GM19372 (cell line): Measurements from ENCODE around the gene OR6C65.
"Not testable (repeated sequence)": the region's sequence is repeated elsewhere in the genome, so short reads cannot be mapped to it uniquely, and the experiment has no call there.

Experiments
- ATAC-seq: cut with Tn5 transposase; IDR thresholded peaks from one replicate; pipeline ENCODE4 v1.9.1; 2021; ENCODE audit warnings: mild to moderate bottlenecking, low read depth, moderate library complexity; ENCODE audit not compliant: unreplicated experiment

The OR6C65 gene

GRCh38 chr12:55400229-55400628 lies at the start of gene OR6C65:
TSS of gene OR6C65 (plus strand) at chr12:55400529. CDS start at chr12:55400529, 0 bp downstream.
- no peak for ATAC-seq

DNA sequence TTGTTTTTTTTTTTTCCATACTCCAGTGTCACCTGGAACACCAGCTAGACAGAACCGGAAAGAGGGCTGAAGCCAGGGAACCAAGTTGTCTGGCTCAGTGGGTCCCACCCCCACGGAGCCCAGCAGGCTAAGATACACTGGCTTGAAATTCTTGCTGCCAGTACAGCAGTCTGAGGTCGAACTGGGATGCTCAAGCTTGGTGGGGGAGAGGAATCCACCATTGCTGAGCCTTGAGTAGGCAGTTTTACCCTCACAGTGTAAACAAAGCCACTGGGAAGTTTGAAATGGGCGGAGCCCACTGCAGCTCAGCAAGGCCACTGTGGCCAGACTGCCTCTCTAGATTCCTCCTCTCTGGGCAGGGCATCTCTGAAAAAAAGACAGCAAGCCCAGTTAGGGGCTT lies 45.0 kb upstream of the OR6C65 start:
- ATAC-seq = not testable (repeated sequence)

DNA sequence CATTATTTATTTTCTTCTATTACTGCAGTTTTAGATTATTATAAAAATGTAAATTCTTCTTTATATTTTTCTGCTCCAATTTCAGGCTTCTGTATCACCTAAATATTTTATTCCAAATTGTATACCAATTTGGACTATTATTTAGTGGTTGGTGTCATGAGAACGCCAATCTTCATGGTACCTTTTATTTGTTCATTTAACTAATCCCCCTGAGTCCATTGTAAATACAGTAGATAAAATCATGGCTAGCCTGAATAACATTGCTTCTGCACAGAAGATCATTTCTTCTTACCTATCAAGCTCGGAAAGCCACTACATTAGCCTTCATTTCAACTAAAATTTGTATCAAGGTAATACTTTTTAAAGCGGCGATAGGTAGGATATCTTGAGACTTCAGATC lies 37.7 kb upstream of the OR6C65 start, which contains the start of gene OR6C75:
TSS of gene OR6C75 (plus strand) at position 301 of the 400 bp plus-strand sequence. CDS start 2,136 bp downstream, outside the sequence.
- no peak for ATAC-seq

DNA sequence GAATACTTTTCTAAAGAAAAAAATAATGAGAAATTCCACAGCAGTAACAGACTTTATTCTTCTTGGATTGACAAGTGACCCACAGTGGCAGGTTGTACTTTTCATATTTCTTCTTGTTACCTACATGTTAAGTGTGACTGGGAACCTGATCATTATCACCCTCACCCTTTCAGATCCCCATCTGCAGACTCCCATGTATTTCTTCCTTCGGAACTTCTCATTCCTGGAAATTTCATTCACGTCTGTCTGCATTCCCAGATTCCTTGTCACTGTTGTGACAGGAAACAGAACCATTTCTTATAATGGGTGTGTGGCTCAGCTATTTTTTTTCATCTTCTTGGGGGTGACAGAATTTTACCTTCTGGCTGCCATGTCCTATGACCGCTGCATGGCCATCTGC lies 35.2 kb upstream of the OR6C65 start:
- ATAC-seq = no peak

DNA sequence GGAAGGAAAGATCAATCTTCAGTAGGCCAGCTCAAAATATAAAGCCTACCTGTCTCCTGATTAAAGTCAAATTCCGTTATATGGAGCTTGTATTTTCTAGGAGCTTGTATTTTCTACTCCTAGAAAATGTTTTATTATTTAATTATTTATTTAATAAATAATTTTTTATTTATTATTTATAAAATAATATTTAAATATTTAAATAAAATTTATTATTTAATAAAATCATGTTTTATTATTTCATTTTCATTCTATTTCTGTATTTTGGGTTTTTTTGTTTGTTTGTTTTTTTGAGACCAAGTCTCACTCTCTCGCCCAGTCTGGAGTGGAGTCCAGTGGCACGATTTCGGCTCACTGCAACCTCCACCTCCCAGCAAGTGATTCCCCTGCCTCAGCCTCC lies 27.8 kb upstream of the OR6C65 start:
- ATAC-seq = no peak

GRCh38 chr12:55385891-55386290 lies 14.4 kb upstream of the OR6C65 start:
- no peak for ATAC-seq

DNA sequence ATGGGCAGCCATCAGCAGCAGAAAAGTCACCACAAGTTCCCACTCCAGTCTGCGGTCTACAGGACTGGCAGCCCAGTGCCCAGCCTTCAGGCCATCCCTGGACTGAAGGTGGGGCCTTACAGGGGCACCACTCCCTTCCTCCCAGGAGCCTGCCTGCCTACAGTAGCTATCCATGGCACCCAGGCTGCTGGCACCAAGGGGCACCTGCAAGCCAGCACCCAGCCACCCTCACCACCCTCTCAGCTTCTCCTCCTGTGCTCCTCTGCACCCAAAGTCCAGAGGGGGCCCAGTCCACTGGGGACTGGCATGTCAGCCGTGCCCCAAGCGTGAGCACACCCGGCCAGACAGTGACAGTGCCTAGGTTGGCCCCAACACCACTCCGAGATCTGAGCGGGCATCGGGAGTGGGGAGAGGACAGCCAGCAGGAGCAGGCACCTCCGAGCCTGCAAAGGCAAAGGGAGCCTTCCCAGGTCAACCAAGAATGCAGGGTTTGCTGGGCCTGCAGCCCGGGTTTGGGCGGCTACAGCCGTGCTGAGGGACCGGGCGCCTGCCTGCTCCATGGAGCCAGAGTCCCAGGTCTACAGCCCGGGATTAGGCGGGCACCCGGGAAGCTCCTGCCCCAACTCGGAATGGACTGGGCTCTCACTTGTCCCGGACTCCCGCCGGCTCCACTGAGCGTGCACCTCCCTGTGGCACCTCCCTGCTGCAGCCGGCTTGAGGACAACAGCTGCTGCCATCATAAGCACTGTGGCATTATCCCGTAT lies 8.1 kb upstream of the OR6C65 start:
- ATAC-seq = no peak

DNA sequence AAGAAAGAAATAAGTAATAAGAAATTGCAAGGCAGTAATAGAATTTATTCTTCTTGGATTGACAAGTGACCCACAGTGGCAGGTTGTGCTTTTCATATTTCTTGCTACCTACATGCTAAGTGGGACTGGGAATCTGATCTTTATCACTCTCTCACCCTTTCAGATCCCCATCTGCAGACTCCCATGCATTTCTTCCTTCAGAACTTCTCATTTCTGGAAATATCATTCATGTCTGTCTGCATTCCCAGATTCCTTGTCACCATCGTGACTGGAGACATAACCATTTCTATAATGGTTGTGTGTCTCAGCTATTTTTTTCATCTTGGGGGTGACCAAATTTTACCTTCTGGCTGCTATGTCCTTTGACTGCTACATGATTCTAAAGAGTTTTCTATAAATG lies 4.0 kb upstream of the OR6C65 start:
- no peak for ATAC-seq

GRCh38 chr12:55407866-55408265 lies 7.5 kb downstream of the OR6C65 start:
- ATAC-seq = no peak

DNA sequence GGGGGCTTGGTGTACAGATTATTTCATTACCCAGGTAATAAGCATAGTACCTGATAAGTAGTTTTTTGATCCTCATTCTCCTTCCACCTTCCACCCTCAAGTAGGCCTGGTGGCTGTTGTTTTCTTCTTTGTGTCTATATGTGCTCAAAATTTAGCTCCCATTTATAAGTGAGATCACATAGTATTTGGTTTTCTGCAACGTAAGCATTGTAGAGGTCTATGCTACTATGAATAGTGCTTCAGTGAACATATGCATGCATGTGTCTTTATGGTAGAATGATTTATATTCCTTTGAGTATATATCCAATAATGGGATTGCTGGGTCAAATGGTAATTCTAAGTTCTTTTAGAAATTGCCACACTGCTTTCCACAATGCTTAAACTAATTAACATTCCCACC lies 8.8 kb downstream of the OR6C65 start:
- ATAC-seq = not testable (repeated sequence)

DNA sequence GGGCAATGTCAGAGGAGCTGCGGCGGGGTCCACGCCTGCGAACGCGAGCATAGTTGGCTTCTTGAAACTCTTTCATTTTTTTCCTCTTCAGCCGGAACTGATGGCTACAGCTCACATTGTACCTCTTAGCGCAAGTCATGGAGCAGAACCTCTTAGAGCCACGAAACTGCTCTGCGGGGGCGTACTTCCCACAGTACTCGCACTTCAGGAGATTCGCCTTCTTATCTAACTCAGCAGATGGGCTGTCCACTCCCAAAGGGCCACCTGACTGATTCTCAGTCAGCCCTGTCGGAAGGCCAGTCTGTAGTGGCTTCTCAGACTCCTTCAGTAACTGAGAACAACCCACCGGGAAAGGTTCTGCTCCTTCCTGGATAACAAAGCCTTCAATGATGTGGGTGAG lies 11.8 kb downstream of the OR6C65 start:
- not testable (repeated sequence) for ATAC-seq

DNA sequence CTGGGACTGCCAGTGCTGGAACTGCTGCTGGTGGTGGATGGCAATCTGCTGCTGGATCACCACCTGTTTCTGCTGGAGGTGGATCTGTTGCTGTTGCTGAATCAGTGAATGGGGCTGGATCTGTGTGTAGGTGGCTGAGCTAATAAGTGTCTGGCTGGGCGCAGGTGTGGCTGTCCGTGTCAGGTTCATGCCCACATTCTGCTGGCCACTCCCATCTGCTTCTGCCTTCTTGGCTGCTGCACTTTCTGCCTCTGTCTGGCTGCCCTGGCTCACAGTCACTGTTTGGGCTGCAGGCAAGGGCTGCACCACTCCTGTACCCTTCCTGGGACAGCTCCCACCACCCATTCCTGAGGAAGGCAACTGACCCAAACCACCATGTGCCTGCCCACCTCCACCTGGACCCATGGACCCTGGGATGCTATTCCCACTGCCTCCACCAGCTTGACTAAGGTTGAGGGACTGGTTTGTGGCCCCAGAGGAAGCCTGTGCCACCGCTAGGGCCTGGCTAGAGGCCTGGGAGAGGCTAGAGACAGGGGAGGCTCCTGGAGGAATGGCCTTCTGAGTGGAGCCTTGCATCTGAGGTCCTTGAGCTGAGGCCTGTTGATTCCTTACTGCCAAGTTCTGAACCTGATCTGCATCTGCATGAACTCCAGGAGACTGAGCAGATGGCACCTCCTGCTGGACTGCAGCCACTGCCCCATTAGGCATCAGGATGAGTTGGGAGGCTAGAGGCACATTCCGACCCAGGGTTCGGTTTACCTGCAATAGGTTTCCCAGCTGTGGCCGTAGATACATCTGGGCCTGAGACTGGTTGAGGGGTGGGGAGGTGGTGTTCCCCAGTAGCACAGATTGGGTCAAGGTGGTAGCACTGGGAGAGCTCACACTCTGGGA lies 13.4 kb downstream of the OR6C65 start:
- ATAC-seq = not testable (repeated sequence)

DNA sequence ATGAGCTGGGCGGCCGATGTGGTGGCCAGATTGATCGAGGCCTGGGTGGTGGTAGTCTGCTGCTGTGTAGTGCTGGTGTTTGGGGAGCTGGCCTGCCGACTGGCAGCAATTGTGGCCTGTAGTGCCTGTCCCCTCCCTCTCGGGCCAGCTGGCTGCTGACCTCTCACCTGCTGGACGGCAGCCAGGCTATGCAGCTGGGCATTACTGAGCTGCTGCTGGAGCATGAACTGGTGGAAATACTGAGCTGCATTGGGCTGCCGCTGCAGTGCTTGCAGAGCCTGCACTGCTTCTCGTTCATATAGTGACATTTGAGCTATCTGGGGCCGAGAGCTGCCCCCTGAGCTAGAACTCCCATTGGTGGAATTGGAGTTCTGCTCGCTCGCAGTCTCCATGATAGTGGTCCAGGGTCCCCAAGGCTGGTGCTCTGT lies 14.1 kb downstream of the OR6C65 start:
- not testable (repeated sequence) for ATAC-seq

DNA sequence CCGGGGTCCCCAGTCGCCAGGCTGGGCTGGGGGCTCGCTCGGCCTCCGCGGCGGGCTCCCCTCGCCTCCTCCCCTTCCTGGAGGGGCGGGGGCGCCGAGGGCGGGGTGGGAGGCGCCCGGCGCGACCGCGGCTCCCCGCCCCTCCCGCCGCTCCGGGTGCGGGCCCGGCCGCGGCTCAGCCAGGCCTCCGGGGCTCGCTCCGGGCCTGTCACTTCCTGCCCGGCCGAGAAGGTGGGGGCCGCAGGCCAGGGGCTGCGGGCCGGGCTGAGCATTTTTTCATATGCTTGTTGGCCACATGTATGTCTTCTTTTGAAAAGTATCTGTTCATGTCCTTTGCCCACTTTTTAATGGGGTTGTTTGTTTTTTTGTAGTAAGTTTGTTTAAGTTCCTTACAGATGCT lies 14.6 kb downstream of the OR6C65 start:
- ATAC-seq = not testable (repeated sequence)

- ATAC-seq = no peak
Observed at GRCh38 chr12:55416961-55417360, 16.6 kb downstream of the OR6C65 start.

DNA sequence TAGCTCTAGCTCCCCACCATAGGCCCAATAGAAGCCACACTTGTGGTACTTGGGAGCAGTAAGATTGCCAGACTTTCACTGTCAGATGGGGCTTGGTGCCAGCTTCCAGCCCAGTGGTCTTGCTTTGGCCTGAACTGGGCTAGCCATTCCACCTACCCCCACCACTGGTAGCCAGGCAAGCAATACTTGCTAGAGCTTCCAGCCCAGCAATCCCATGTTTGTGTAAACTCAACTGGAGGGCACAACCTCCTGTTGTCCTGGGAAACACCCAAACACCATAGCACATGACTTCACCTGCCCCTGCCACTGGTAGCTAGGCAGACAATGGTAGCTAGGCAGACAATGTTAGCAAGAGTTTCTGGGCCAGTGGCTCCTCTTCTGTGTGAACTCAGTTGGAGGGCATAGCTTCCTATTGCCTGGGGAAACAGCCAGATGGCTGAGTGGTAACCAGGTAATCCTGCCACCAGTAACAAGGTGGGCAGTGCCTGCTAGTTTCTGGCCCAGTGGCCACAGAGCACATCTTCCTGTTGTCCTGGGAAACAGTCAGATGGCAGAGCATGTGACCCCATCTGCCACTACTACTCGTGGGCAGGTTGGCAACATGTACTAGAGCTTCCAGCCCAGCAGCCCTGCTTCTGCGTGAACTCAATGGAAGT lies 20.1 kb downstream of the OR6C65 start:
- ATAC-seq = no peak

DNA sequence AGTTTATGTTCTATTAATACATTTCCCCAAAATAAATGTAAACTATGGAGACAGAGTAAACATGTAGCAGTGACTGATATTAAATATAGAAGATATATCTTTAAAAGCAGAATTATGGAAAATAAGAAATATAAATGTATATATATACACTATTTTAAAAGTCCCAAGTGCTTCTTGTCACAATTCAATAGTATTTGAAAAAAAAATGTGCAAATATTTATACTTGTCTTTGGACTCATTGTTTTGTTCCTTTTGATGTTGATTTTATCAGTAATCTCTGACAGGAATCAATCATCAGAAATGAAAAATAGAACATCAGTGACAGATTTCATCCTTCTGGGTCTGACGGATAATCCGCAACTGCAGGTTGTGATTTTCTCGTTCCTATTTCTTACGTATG lies 25.6 kb downstream of the OR6C65 start, which contains the start of gene OR6C76:
TSS of gene OR6C76 (plus strand) at position 301 of the 400 bp plus-strand sequence. CDS start at position 301, 0 bp downstream.
- ATAC-seq = no peak

- ATAC-seq = no peak
Observed at GRCh38 chr12:55428331-55429243, 28.3 kb downstream of the OR6C65 start.

DNA sequence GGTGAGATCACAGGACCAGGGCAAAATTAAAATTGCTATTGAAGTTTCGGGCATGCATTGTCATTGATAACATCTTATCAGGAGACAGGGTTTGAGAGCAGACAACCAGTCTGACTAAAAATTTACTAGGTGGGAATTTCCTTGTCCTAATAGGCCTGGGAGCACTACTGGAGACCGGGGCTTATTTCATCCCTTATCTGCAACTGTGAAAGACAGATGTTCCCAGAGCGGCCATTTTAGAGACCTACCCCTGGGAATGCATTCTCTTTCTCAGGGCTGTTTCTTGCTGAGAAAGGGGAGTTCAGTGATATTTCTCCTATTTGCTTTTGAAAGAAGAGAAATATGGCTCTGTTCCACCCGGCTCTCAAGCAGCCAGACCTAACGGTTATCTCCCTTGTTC lies 40.9 kb downstream of the OR6C65 start:
- ATAC-seq = not testable (repeated sequence)

- no peak for ATAC-seq
Observed at GRCh38 chr12:55443776-55444175, 43.4 kb downstream of the OR6C65 start, which contains the start of gene OR6C2. TSS of gene OR6C2 (plus strand) at chr12:55444076. CDS start at chr12:55452214, 8,138 bp downstream.
